HepG2 (cell line): Measurements from ENCODE around the gene NEDD4. TPM values are rescaled to one million over a fixed set of nuclear protein-coding genes. Genes with fewer than 3 reads are reported as not detected.

Source experiments
- AGO2 ChIP-seq: fragments of 200-400 bp; formaldehyde crosslinking; optimal IDR thresholded peaks from 2 replicates; pipeline ENCODE3; 2017; ENCODE audit warnings: mild to moderate bottlenecking, low read depth, low read length, moderate library complexity
- FOXO1 ChIP-seq: sonication (generic); formaldehyde crosslinking; IDR thresholded peaks from 2 replicates; pipeline ENCODE4 v1.4.0; 2020; ENCODE audit warnings: missing genetic modification reagents
- GATA4 ChIP-seq: sonication (generic); IDR thresholded peaks from 2 replicates; pipeline ENCODE4 v1.6.1; 2016; ENCODE audit warnings: antibody characterized with exemption, low read depth, borderline replicate concordance
- HMG20A ChIP-seq: IDR thresholded peaks from 2 replicates; pipeline ENCODE4 v1.6.1; 2016; ENCODE audit warnings: borderline replicate concordance
- KLF16 ChIP-seq, 2 experiments: sonication (generic) in 1 of 2; formaldehyde crosslinking in 1 of 2; IDR thresholded peaks; 2 replicates each; pipeline versions ENCODE4 v1.6.1 to v1.8.0; 2016 to 2023; ENCODE audit warnings: missing genetic modification reagents in 2 of 2, missing compliant biosample characterization in 1 of 2
- NFYB ChIP-seq: sonication (generic); formaldehyde crosslinking; IDR thresholded peaks from 2 replicates; pipeline ENCODE4 v1.4.0; 2020; ENCODE audit warnings: missing genetic modification reagents
- PHF8 ChIP-seq: sonication (generic); formaldehyde crosslinking; IDR thresholded peaks from 2 replicates; pipeline ENCODE4 v1.5.0; 2020; ENCODE audit warnings: missing genetic modification reagents
- RBFOX2 ChIP-seq: fragments of 200-400 bp; formaldehyde crosslinking; IDR thresholded peaks from 2 replicates; pipeline ENCODE4 v1.6.1; 2017; ENCODE audit warnings: low read depth, mild to moderate bottlenecking, low read length
- RERE ChIP-seq: IDR thresholded peaks from 2 replicates; pipeline ENCODE4 v1.6.1; 2016; ENCODE audit warnings: low read depth, missing genetic modification reagents, missing compliant biosample characterization
- SP140L ChIP-seq: sonication (generic); formaldehyde crosslinking; IDR thresholded peaks from 2 replicates; pipeline ENCODE4 v1.4.0; 2020; ENCODE audit warnings: missing genetic modification reagents, borderline replicate concordance
- SP4 ChIP-seq: sonication (generic); formaldehyde crosslinking; IDR thresholded peaks from 2 replicates; pipeline ENCODE4 v1.8.1; 2023; ENCODE audit warnings: mild to moderate bottlenecking, missing genetic modification reagents
- STAG1 ChIP-seq: sonication (generic); formaldehyde crosslinking; IDR thresholded peaks from 2 replicates; pipeline ENCODE4 v1.4.0; 2020; ENCODE audit warnings: missing genetic modification reagents
- TCF12 ChIP-seq, 2 experiments: fragments of 450-650 bp in 1 of 2; sonication (generic) in 1 of 2; formaldehyde crosslinking in 1 of 2; IDR thresholded peaks; 2 replicates each; pipeline versions ENCODE4 v1.6.1 to v1.8.0; 2017 to 2022; ENCODE audit warnings: antibody characterized with exemption in 1 of 2, mild to moderate bottlenecking in 1 of 2, missing genetic modification reagents in 1 of 2, moderate library complexity in 1 of 2
- WIZ ChIP-seq: sonication (generic); formaldehyde crosslinking; IDR thresholded peaks from 2 replicates; pipeline ENCODE4 v1.5.1; 2020; ENCODE audit warnings: mild to moderate bottlenecking, missing genetic modification reagents
- ZKSCAN1 ChIP-seq: fragments of 150-350 bp; IDR thresholded peaks from 2 replicates; pipeline ENCODE4 v1.6.1; 2014; ENCODE audit warnings: low read length
- ZMAT3 ChIP-seq: sonication (generic); formaldehyde crosslinking; conservative IDR thresholded peaks from 2 replicates; pipeline ENCODE4 v1.7.0; 2021; ENCODE audit warnings: missing genetic modification reagents
- ZNF263 ChIP-seq: sonication (generic); formaldehyde crosslinking; IDR thresholded peaks from 2 replicates; pipeline ENCODE4 v1.4.0; 2020; ENCODE audit warnings: missing genetic modification reagents
- ZNF274 ChIP-seq: sonication (generic); formaldehyde crosslinking; IDR thresholded peaks from 2 replicates; pipeline ENCODE4 v1.5.1; 2020; ENCODE audit warnings: mild to moderate bottlenecking, missing genetic modification reagents
- ZNF577 ChIP-seq: sonication (generic); formaldehyde crosslinking; IDR thresholded peaks from 2 replicates; pipeline ENCODE4 v1.4.0; 2020; ENCODE audit warnings: mild to moderate bottlenecking, low read depth, missing genetic modification reagents, borderline replicate concordance
- ZNF614 ChIP-seq: IDR thresholded peaks from 2 replicates; pipeline ENCODE4 v1.6.1; 2018; ENCODE audit warnings: missing biosample characterization, missing genetic modification reagents, inconsistent platforms, borderline replicate concordance
- ZNF629 ChIP-seq: sonication (generic); formaldehyde crosslinking; conservative IDR thresholded peaks from 2 replicates; pipeline ENCODE4 v1.5.0; 2020; ENCODE audit warnings: missing genetic modification reagents
- ZNF703 ChIP-seq: sonication (generic); formaldehyde crosslinking; IDR thresholded peaks from 2 replicates; pipeline ENCODE4 v1.5.1; 2020; ENCODE audit warnings: missing genetic modification reagents, mild to moderate bottlenecking, moderate library complexity, borderline replicate concordance
- ZNF746 ChIP-seq: sonication (generic); formaldehyde crosslinking; IDR thresholded peaks from 2 replicates; pipeline ENCODE4 v1.8.0; 2022; ENCODE audit warnings: mild to moderate bottlenecking, missing genetic modification reagents
- ZNF761 ChIP-seq: sonication (generic); formaldehyde crosslinking; conservative IDR thresholded peaks from 2 replicates; pipeline ENCODE4 v1.4.0; 2020; ENCODE audit warnings: mild to moderate bottlenecking, missing genetic modification reagents
- ZNF766 ChIP-seq: sonication (generic); formaldehyde crosslinking; IDR thresholded peaks from 2 replicates; pipeline ENCODE4 v1.5.0; 2020; ENCODE audit warnings: missing genetic modification reagents, borderline replicate concordance
- ZSCAN21 ChIP-seq: sonication (generic); formaldehyde crosslinking; IDR thresholded peaks from 2 replicates; pipeline ENCODE4 v1.8.0; 2022; ENCODE audit warnings: mild to moderate bottlenecking, missing genetic modification reagents, moderate library complexity, borderline replicate concordance
- polyA plus RNA-seq, 8 experiments: library from polyadenylated mRNA; depleted of rRNA in 3 of 8; stranded (reverse) in 7 of 8; unstranded in 1 of 8; fragments of >200 nt; fragmentation: Illumina TruSeq in 4 of 8; extraction: Trizol in 4 of 8; gene quantifications; 2 replicates each; pipeline versions ENCODE4 v1.2.1 to v1.2.3, GENCODE V29; 2011 to 2016; ENCODE audit warnings: low read depth in 4 of 8, missing spikeins in 1 of 8, mixed read lengths in 1 of 8; ENCODE audit not compliant: insufficient read depth in 1 of 8
- total RNA-seq, 5 experiments: library from RNA; depleted of rRNA; stranded (reverse); fragments of >200 nt; fragmentation: Illumina TruSeq; extraction: Trizol; gene quantifications; 2 replicates each; pipeline ENCODE4 v1.2.3, GENCODE V29; 2016; ENCODE audit warnings: low read depth in 1 of 5

The NEDD4 gene
- total and polyA plus RNA-seq, 2 of the 13 experiments (the other 11 are each of a cell fraction or from before 2014, with no cell fraction given): 10.4 to 13.0 TPM

GRCh38 chr15:55993111-55993803, at the start of gene NEDD4 (continued):
- TF ChIP-seq HMG20A (CRISPR knock-in tag) (no peak), ZNF274 (CRISPR knock-in tag) (0 out of 2 replicates have a peak, but pooled peaks have one; percentile 23), FOXO1 (CRISPR knock-in tag) (peak; percentile 29; the same call in 1 of the 2 replicates), ZNF761 (0 out of 2 replicates have a peak, but pooled peaks have one; percentile 28), ZNF629 (CRISPR knock-in tag) (no peak), ZNF577 (no peak), ZMAT3 (CRISPR knock-in tag) (0 out of 2 replicates have a peak, but pooled peaks have one; percentile 62), PHF8 (CRISPR knock-in tag) (peak; percentile 82), ZNF766 (no peak), RERE (CRISPR knock-in tag) (0 out of 2 replicates have a peak, but pooled peaks have one; percentile 13), ZNF263 (peak; percentile 95), STAG1 (CRISPR knock-in tag) (peak; percentile 43), SP4 (peak; percentile 34; the same call in 1 of the 2 replicates), WIZ (CRISPR knock-in tag) (0 out of 2 replicates have a peak, but pooled peaks have one; percentile 21), SP140L (CRISPR knock-in tag) (0 out of 2 replicates have a peak, but pooled peaks have one; percentile 18), ZNF614 (CRISPR knock-in tag) (no peak), RBFOX2 (peak; percentile 85), AGO2 (peak; percentile 35), NFYB (CRISPR knock-in tag) (peak; percentile 10; the same call in 1 of the 2 replicates), ZNF746 (CRISPR knock-in tag) (0 out of 2 replicates have a peak, but pooled peaks have one; percentile 34), TCF12 (IDR thresholded peaks at IDR 0.05) (no peak), TCF12 (CRISPR knock-in tag; IDR thresholded peaks at IDR 0.05) (0 out of 2 replicates have a peak, but pooled peaks have one; percentile 63), ZNF703 (CRISPR knock-in tag) (0 out of 2 replicates have a peak, but pooled peaks have one; percentile 63), ZSCAN21 (CRISPR knock-in tag) (no peak), ZKSCAN1 (no peak), GATA4 (no peak), KLF16 (CRISPR knock-in tag; IDR thresholded peaks at IDR 0.05) (peak in 1 of 2 experiments; percentile 69; a peak in 2 of 4 replicates)
